GM12878 (cell line): ENCODE data around the gene ERCC1. TPM values are rescaled to one million over a fixed set of nuclear protein-coding genes. Genes with fewer than 3 reads are reported as not detected.

Source experiments
- ATAC-seq: fragments of 200-7000 bp; cut with Tn5 transposase; 3 replicates; pipeline ENCODE4 v1.9.1; 2020; ENCODE audit warnings: mild to moderate bottlenecking, moderate library complexity
- BruUV-seq: library from RNA; stranded (reverse); fragments of 400-500 nt; replicated peaks from 2 replicates; lab custom pipeline; 2021; lab: Mats Ljungman, UMichigan
- CTCF ChIA-PET: fragments of 300-600 bp; sonication (Branson Sonifier 250); formaldehyde crosslinking; extraction: SDS; loops from one replicate; lab custom pipeline; 2021; ENCODE audit warnings: inconsistent platforms; lab: Yijun Ruan, JAX
- POLR2A ChIA-PET: fragments of 350-600 bp; formaldehyde crosslinking; extraction: SDS; loops from one replicate; lab custom pipeline; 2021; ENCODE audit warnings: inconsistent platforms; lab: Charles Lee
- RAD21 ChIA-PET: fragments of 300-600 bp; sonication (Branson Sonifier 250); formaldehyde crosslinking; loops from one replicate; lab custom pipeline; 2023; ENCODE audit warnings: antibody characterized with exemption; ENCODE audit not compliant: unreplicated experiment; lab: Charles Lee
- SMC1A ChIA-PET: fragments of 300-600 bp; sonication (Branson Sonifier 250); formaldehyde crosslinking; loops from one replicate; lab custom pipeline; 2023; ENCODE audit not compliant: unreplicated experiment, uncharacterized antibody; lab: Charles Lee
- DNase-seq: peaks from one replicate; pipeline ENCODE4 v3.0.0-alpha.2; 2011; ENCODE audit warnings: low read depth, low spot score
- FAIRE-seq: peaks from 3 replicates; lab custom pipeline; 2011; peaks lifted over from hg19 to GRCh38; lab: Jason Lieb, UNC
- H2AFZ ChIP-seq: 2 replicates; pipeline ENCODE4 v1.6.0; 2011; ENCODE audit warnings: low read depth, low read length, control low read depth; ENCODE audit not compliant: control insufficient read depth
- H3K27ac ChIP-seq: 2 replicates; pipeline ENCODE4 v1.5.1; 2011; ENCODE audit warnings: control low read depth; ENCODE audit not compliant: control insufficient read depth, insufficient read depth
- H3K27me3 ChIP-seq, 2 experiments: replicated peaks in 1 of 2; 2 replicates each; pipeline versions ENCODE4 v1.6.0 to v1.6.1; 2011; ENCODE audit warnings: low read length in 1 of 2; ENCODE audit not compliant: control insufficient read depth in 2 of 2, insufficient read depth in 2 of 2
- H3K36me3 ChIP-seq, 2 experiments: 2 replicates each; pipeline ENCODE4 v1.5.1; 2011; ENCODE audit warnings: low read length in 1 of 2; ENCODE audit not compliant: control insufficient read depth in 2 of 2, insufficient read depth in 2 of 2
- H3K4me1 ChIP-seq: 2 replicates; pipeline ENCODE4 v1.6.1; 2011; ENCODE audit warnings: mild to moderate bottlenecking, low read length, moderate library complexity, mixed read lengths; ENCODE audit not compliant: control insufficient read depth, insufficient read depth
- H3K4me2 ChIP-seq: 2 replicates; pipeline ENCODE4 v1.6.0; 2011; ENCODE audit warnings: control low read depth; ENCODE audit not compliant: control insufficient read depth, insufficient read depth
- H3K4me3 ChIP-seq: fragments of 200-600 bp; sonication (generic); 2 replicates; pipeline ENCODE4 v1.5.1; 2016
- H3K79me2 ChIP-seq: 2 replicates; pipeline ENCODE4 v1.6.0; 2011; ENCODE audit warnings: low read length; ENCODE audit not compliant: control insufficient read depth, insufficient read depth
- H3K9ac ChIP-seq: 2 replicates; pipeline ENCODE4 v1.8.0; 2011; ENCODE audit warnings: low read length, control low read depth, mixed read lengths; ENCODE audit not compliant: control insufficient read depth, insufficient read depth
- H3K9me3 ChIP-seq: replicated peaks from 3 replicates; pipeline ENCODE4 v1.5.1; 2011; ENCODE audit warnings: mild to moderate bottlenecking, low read length; ENCODE audit not compliant: control insufficient read depth, insufficient read depth
- H4K20me1 ChIP-seq: 2 replicates; pipeline ENCODE4 v1.6.0; 2011; ENCODE audit not compliant: control insufficient read depth, insufficient read depth
- BMI1 ChIP-seq: fragments of 450-650 bp; IDR thresholded peaks from 2 replicates; pipeline ENCODE4 v1.6.1; 2016; ENCODE audit warnings: mild to moderate bottlenecking, moderate library complexity, borderline replicate concordance
- CUX1 ChIP-seq: IDR thresholded peaks from 2 replicates; pipeline ENCODE4 v1.6.1; 2012; ENCODE audit warnings: improper control_type of control experiment, low read depth, low read length; ENCODE audit not compliant: insufficient replicate concordance
- EGR1 ChIP-seq, 2 experiments: IDR thresholded peaks; 1 replicate in 1 of 2; 2 replicates in 1 of 2; pipeline ENCODE4 v1.6.1; 2011 to 2012; ENCODE audit warnings: low read depth in 2 of 2, low read length in 2 of 2, borderline replicate concordance in 1 of 2, mild to moderate bottlenecking in 1 of 2, moderate library complexity in 1 of 2
- ELK1 ChIP-seq: IDR thresholded peaks from 2 replicates; pipeline ENCODE4 v1.6.1; 2012; ENCODE audit warnings: low read depth, low read length, improper control_type of control experiment
- ESRRA ChIP-seq: IDR thresholded peaks from 2 replicates; pipeline ENCODE4 v1.6.1; 2012; ENCODE audit warnings: mild to moderate bottlenecking, low read length, improper control_type of control experiment
- HSF1 ChIP-seq: fragments of 150-350 bp; IDR thresholded peaks from 2 replicates; pipeline ENCODE4 v1.6.1; 2014; ENCODE audit warnings: mild to moderate bottlenecking, low read depth, low read length
- MXI1 ChIP-seq: fragments of 150-350 bp; IDR thresholded peaks from 2 replicates; pipeline ENCODE4 v1.6.1; 2011; ENCODE audit warnings: low read depth, mild to moderate bottlenecking, inconsistent platforms, low read length, improper control_type of control experiment
- POLR2AphosphoS5 ChIP-seq: IDR thresholded peaks from 2 replicates; pipeline ENCODE4 v1.6.1; 2011; ENCODE audit warnings: mild to moderate bottlenecking, low read length, inconsistent platforms
- RCOR1 ChIP-seq: conservative IDR thresholded peaks from 2 replicates; pipeline ENCODE4 v1.6.1; 2012; ENCODE audit warnings: low read depth, low read length, improper control_type of control experiment
- SUZ12 ChIP-seq: fragments of 200-600 bp; sonication (generic); IDR thresholded peaks from one replicate; pipeline ENCODE4 v1.6.1; 2018; ENCODE audit warnings: antibody characterized with exemption, mild to moderate bottlenecking; ENCODE audit not compliant: unreplicated experiment
- ZBTB4 ChIP-seq: fragments of 450-650 bp; formaldehyde crosslinking; IDR thresholded peaks from 2 replicates; pipeline ENCODE4 v1.4.0; 2022; ENCODE audit warnings: mild to moderate bottlenecking, moderate library complexity
- ZZZ3 ChIP-seq: IDR thresholded peaks from 2 replicates; pipeline ENCODE4 v1.6.1; 2011; ENCODE audit warnings: low read depth; ENCODE audit not compliant: control insufficient read depth, insufficient read length
- WGBS: methylation state at CpG from one replicate; pipeline ENCODE4 v1.1.6; 2016; ENCODE audit warnings: low lambda C conversion rate; ENCODE audit not compliant: insufficient replicate concordance, insufficient coverage; ENCODE audit errors: missing lambda C conversion rate; 5-methylcytosine and 5-hydroxymethylcytosine counted together
- in situ Hi-C: fragments of 300-500 bp; cut with MboI; formaldehyde crosslinking; loops from 9 replicates; pipeline ENCODE4 v1.14.3; 2018; ENCODE audit warnings: mixed read lengths
- intact Hi-C: fragments of 100-400 bp; cut with micrococcal nuclease; formaldehyde crosslinking; loops from one replicate; pipeline ENCODE4 v1.14.2; 2022; ENCODE audit not compliant: unreplicated experiment
- polyA plus RNA-seq, 11 experiments: library from polyadenylated mRNA; depleted of rRNA in 4 of 11; unstranded in 6 of 11; stranded (reverse) in 5 of 11; fragments of >200 nt; fragmentation: Nextera tagmentation in 4 of 11; fragmentation: Illumina TruSeq in 1 of 11; extraction: Ambion mirVana in 4 of 11; extraction: Trizol in 1 of 11; gene quantifications; 1 replicate in 1 of 11; 2 replicates in 10 of 11; pipeline versions ENCODE4 v1.2.1 to v1.2.3, GENCODE V29; 2011 to 2016; ENCODE audit warnings: inconsistent platforms in 2 of 11, missing spikeins in 2 of 11, low read depth in 1 of 11
- total RNA-seq, 4 experiments: library from RNA; depleted of rRNA in 3 of 4; stranded (reverse); fragments of >200 nt in 3 of 4; fragmentation: Illumina TruSeq in 1 of 4; extraction: Trizol in 1 of 4; gene quantifications; 2 replicates each; pipeline versions ENCODE4 v1.2.1 to v1.2.3, GENCODE V29; 2013 to 2021

ERCC1 gene
- total and polyA plus RNA-seq, 10 of the 15 experiments (the other 5 are each of a cell fraction or from before 2014, with no cell fraction given) = 14.7 to 104 (median 61.1) TPM

DNA sequence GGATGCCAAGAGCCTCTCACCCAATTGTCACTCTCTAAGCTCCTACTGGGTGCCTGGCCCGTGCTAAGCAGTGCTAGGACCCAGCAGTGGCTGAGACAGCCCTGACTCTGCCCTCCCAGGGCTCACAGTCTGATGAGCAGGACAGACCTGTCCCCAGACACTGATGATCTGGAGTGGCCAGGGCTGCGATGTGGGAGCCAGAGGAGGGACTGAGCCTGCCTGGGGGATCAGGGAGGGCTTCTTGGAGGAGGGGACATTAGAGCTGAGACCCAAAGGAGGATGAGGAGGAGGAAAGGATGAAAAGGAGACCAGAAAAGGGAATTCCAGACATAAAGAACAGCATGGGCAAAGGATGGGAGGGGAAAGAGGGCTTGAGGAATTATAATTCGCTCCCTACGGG lies 6.6 kb downstream of the ERCC1 start:
- no peak for ATAC-seq
- H3K4me1 ChIP-seq = peaks cover 23% of the 10 kb centered on the region
- in situ Hi-C loops (no loop called here), intact Hi-C loops (no loop called here)
- H3K4me2 ChIP-seq = no peak overlapping the region
- no peak for DNase-seq
- no peaks in the 10 kb centered on the region for H3K9me3 ChIP-seq
- H3K27me3 ChIP-seq = no peaks in the 10 kb centered on the region
- H3K9ac ChIP-seq = no peak overlapping the region
- CTCF ChIA-PET = interaction anchor here (1.0 to 3.0 kb wide), 3 partner anchors 15 to 276 kb away, joined by 3 to 14 read pairs (median 4); no protein-coding TSS in a partner anchor
- SMC1A ChIA-PET = interaction anchor here (0.9 kb wide), 1 partner anchor 22 kb away, joined by 4 read pairs; no protein-coding TSS in a partner anchor
- POLR2A ChIA-PET = interaction anchor here (1.2 kb wide), 1 partner anchor 378 kb away, joined by 3 read pairs; the partner anchor contains the start of gene CLASRP
- H3K4me3 ChIP-seq = no peak overlapping the region
- RAD21 ChIA-PET = interaction anchor here (0.6 kb wide), 1 partner anchor 427 kb away, joined by 3 read pairs; no protein-coding TSS in a partner anchor
- no peak for FAIRE-seq
- H4K20me1 ChIP-seq = no peaks in the 10 kb centered on the region
- H3K36me3 ChIP-seq = peaks cover 7% of the 10 kb centered on the region in 2 experiments
- no peak overlapping the region for H3K27ac ChIP-seq
- peaks cover 5% of the 10 kb centered on the region for H3K79me2 ChIP-seq
- H2AFZ ChIP-seq = no peak overlapping the region
- no TSS peak for BruUV-seq
- 86% methylated on average over 4 of the region's 4 CpGs for WGBS
- no peak for TF ChIP-seq SUZ12
- TF ChIP-seq MXI1 = no peak
- no peak for TF ChIP-seq EGR1 (IDR thresholded peaks at IDR 0.05; ENCODE audit: borderline replicate concordance in 1 of 2, low read depth in 2 of 2, low read length in 2 of 2)
- no peak for TF ChIP-seq CUX1
- no peak for TF ChIP-seq POLR2AphosphoS5
- TF ChIP-seq HSF1 = no peak
- no peak for TF ChIP-seq RCOR1
- TF ChIP-seq BMI1 = no peak
- no peak for TF ChIP-seq ESRRA
- no peak for TF ChIP-seq ZBTB4 (CRISPR knock-in tag)
- no peak for TF ChIP-seq ELK1
- no peak for TF ChIP-seq ZZZ3
